ENCODE results near the gene KRTAP5-10.
"Not testable (repeated sequence)": the region's sequence is repeated elsewhere in the genome, so short reads cannot be mapped to it uniquely, and the experiment has no call there.

DNA sequence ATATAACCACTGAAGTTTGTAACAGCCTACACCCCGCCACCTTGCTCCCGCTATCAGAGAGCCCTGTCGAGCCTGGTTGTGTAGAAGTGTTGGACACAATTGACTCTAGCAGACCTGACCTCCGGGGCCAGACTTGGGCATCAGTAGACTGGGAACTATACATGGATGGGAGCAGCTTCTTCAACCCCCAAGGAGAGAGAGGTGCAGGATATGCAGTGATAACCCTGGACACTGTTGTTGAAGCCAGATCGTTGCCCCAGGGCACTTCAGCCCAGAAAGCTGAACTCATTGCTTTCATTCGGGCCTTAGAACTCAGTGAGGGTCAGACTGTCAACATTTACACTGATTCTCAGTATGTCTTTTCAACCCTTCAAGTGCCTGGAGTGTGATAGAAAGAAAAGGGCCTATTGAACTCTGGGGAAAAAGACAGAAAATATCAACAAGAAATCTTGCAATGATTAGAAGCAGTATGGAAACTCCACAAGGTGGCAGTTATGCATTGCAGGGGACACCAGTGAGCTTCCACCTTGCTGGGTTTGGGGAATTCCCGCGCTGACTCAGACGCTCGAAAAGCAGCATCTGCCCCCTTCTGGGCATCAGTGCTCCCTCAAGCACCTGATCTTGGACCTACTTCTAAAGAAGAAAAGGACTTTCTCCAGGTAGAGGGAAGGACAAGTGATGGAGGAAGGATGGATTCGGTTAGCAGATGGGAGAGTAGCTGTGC lies 23.6 kb downstream of the KRTAP5-10 start:
- TF ChIP-seq CTCF (IDR thresholded peaks at IDR 0.05); ZNF263 (CRISPR knock-in tag; IDR thresholded peaks at IDR 0.05; ENCODE audit: low read depth): not testable (repeated sequence)

Data from WTC11 (cell line).